Measurements from ENCODE around the gene TMEM115. TPM values are rescaled to one million over a fixed set of nuclear protein-coding genes. Genes with fewer than 3 reads are reported as not detected.

Gene TMEM115
- total and polyA plus RNA-seq, 2 donors (not counting 3 experiments of a cell fraction or from before 2014, with no cell fraction given), result 44.7 to 65.5 TPM

DNA sequence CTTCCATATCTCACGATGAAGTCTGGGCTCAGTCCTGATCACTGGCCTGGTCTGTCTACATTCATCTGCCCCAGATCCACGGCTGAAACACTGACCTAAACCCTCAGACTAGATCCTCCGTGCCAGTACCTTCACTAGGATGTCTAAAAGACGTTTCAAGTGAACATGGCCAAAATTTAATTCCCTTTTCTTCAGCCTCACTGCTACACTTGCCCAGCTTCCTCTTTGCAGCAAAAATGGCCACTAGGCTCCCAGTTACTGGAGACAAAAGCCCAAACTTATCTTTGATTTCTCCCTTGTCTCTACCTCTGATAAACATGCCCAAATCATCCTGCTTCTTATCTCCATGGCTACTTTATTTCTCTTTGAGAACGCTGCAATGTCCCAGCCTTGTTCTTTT, 20.4 kb downstream of the TMEM115 start:
- BruUV-seq (replicated peaks), result no TSS peak
- Histone ChIP-seq H3K79me2 (ENCODE audit: control insufficient read depth, insufficient read depth, low read length) (peaks cover 32% of the 10 kb centered on the region), H3K9ac (replicated peaks; ENCODE audit: extremely low read depth, insufficient read depth, low read length) (no peak overlapping the region), H3K9me1 (replicated peaks; ENCODE audit: control insufficient read depth, extremely low read depth, insufficient read depth, low read length) (no peaks in the 10 kb centered on the region), H3K4me3 (replicated peaks in 1 of 3; ENCODE audit: insufficient read depth in 1 of 3, low read depth in 1 of 3, low read length in 3 of 3) (no peak overlapping the region), H3K36me3 (ENCODE audit: control insufficient read depth in 2 of 2, extremely low read depth in 1 of 2, insufficient read depth in 2 of 2, low read length in 2 of 2) (no peaks in the 10 kb centered on the region), H3K27ac (ENCODE audit: insufficient read depth, low read depth, low read length) (no peak overlapping the region), H3K27me3 (ENCODE audit: control insufficient read depth in 2 of 2, insufficient read depth in 2 of 2, low read length in 2 of 2) (no peaks in the 10 kb centered on the region), H3K4me1 (ENCODE audit: control insufficient read depth, extremely low read depth, insufficient read depth, low read length) (peaks cover 34% of the 10 kb centered on the region), H4K20me1 (replicated peaks; ENCODE audit: control insufficient read depth, extremely low read depth, insufficient read depth, low read length) (no peaks in the 10 kb centered on the region), H3K4me2 (ENCODE audit: insufficient read depth, low read length) (no peak overlapping the region), H2AFZ (ENCODE audit: low read depth, low read length) (no peak overlapping the region), H3K9me3 (replicated peaks; ENCODE audit: control insufficient read depth, insufficient read depth, low read length) (no peaks in the 10 kb centered on the region)
- intact Hi-C loops (cut with micrococcal nuclease), result no loop called here
- TF ChIP-seq GATA2 (IDR thresholded peaks at IDR 0.05; ENCODE audit: insufficient read depth, insufficient read length, low read depth, low read length) (no peak), EZH2 (IDR thresholded peaks at IDR 0.05; ENCODE audit: borderline replicate concordance, low read depth, low read length, severe bottlenecking) (no peak)
- dilution Hi-C loops (cut with MboI; ENCODE audit: extremely low pct_ligation_motif_present, low sequenced_read_pairs), result no loop called here
- no peak for FAIRE-seq
- POLR2A ChIA-PET, result interaction anchor here (6.1 kb wide), 1 partner anchor 17 kb away, joined by 38 read pairs; the partner anchor contains the start of gene HYAL2
- DNase-seq (ENCODE audit: low read depth, low spot score), result no peak
- CTCF ChIA-PET, result interaction anchor here (2.4 kb wide), 1 partner anchor 15 kb away, joined by 6 read pairs; the partner anchor contains the start of gene HYAL2

DNA sequence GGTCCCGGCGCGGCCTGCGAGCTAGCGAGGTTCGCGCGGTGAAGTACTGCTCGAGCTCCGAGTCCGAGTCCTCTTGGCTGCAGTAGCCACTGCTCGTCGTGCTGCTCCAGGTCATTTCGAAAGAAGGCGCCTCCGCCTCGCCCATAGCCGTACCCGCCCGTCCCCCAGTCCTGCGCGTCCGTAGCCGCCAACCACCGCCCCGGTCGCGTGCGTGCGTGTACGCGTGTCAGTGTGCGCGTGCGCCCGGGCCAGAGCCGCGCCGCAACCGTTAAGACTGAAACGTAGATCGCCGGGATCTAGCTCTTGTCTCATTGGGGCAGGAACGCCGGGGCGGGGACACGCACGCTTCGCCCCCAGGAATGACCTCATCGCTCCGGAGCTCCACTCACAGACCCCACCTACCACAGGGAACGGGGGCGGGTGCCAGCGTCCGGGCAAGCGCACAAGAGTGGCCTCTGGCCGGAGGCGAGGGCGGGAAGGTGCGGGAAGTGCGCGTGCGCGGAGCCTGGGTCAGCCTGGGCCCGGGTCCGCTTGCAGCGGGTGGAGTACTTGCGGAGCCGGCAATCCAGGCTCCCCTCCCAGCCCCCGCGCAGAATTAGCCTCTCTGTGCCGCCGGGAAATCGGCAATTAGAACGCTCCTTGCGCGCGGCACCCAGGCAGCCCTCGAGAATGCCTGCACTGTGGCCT, 22.0 kb downstream of the TMEM115 start:
- intact Hi-C loops (cut with micrococcal nuclease), result loop anchor here (1.0 kb wide), 2 partner anchors 9 to 38 kb away; partner anchors contain the start of genes HYAL3, NAA80 and TUSC2
- peak; percentile 99 for FAIRE-seq
- H3K79me2 ChIP-seq (ENCODE audit: control insufficient read depth, insufficient read depth, low read length), result peaks cover 47% of the 10 kb centered on the region

More for the DNA sequence above, 22.0 kb downstream of the TMEM115 start:
- no TSS peak for BruUV-seq (replicated peaks)
- POLR2A ChIA-PET, result interaction anchor here (0.6 to 6.1 kb wide), 3 partner anchors 9 to 29 kb away, joined by 3 to 38 read pairs (median 8); partner anchors contain the start of genes HYAL2 and TUSC2
- H3K36me3 ChIP-seq (ENCODE audit: control insufficient read depth in 2 of 2, extremely low read depth in 1 of 2, insufficient read depth in 2 of 2, low read length in 2 of 2), result no peaks in the 10 kb centered on the region
- no peaks in the 10 kb centered on the region for H4K20me1 ChIP-seq (replicated peaks; ENCODE audit: control insufficient read depth, extremely low read depth, insufficient read depth, low read length)
- CTCF ChIA-PET, result interaction anchor here (0.9 to 5.0 kb wide), 10 partner anchors 9 to 274 kb away, joined by 3 to 66 read pairs (median 8); partner anchors contain the start of genes CISH, CYB561D2, HYAL2 and HYAL3
- H3K9ac ChIP-seq (replicated peaks; ENCODE audit: extremely low read depth, insufficient read depth, low read length), result peak overlapping the region; percentile 92
- TF ChIP-seq POLR2AphosphoS5 (IDR thresholded peaks at IDR 0.05; ENCODE audit: insufficient read depth, low read depth, low read length) (peak; percentile 70), EZH2 (IDR thresholded peaks at IDR 0.05; ENCODE audit: borderline replicate concordance, low read depth, low read length, severe bottlenecking) (no peak), JUN (IDR thresholded peaks at IDR 0.05; ENCODE audit: borderline replicate concordance, insufficient read depth, insufficient read length, low read depth) (peak; percentile 58), MYC (IDR thresholded peaks at IDR 0.05; ENCODE audit: low read depth, low read length) (no peak), POLR2A (IDR thresholded peaks at IDR 0.05; ENCODE audit: low read depth, low read length) (peak; percentile 63)
- TF ChIP-seq, protein P1, sequence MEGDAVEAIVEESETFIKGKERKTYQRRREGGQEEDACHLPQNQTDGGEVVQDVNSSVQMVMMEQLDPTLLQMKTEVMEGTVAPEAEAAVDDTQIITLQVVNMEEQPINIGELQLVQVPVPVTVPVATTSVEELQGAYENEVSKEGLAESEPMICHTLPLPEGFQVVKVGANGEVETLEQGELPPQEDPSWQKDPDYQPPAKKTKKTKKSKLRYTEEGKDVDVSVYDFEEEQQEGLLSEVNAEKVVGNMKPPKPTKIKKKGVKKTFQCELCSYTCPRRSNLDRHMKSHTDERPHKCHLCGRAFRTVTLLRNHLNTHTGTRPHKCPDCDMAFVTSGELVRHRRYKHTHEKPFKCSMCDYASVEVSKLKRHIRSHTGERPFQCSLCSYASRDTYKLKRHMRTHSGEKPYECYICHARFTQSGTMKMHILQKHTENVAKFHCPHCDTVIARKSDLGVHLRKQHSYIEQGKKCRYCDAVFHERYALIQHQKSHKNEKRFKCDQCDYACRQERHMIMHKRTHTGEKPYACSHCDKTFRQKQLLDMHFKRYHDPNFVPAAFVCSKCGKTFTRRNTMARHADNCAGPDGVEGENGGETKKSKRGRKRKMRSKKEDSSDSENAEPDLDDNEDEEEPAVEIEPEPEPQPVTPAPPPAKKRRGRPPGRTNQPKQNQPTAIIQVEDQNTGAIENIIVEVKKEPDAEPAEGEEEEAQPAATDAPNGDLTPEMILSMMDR (IDR thresholded peaks at IDR 0.05; ENCODE audit: extremely low read depth in 1 of 2, insufficient read depth in 1 of 2, low read depth in 1 of 2, low read length in 2 of 2), result no peak
- TF ChIP-seq, protein P2, sequence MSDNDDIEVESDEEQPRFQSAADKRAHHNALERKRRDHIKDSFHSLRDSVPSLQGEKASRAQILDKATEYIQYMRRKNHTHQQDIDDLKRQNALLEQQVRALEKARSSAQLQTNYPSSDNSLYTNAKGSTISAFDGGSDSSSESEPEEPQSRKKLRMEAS (IDR thresholded peaks at IDR 0.05; ENCODE audit: insufficient read depth, insufficient read length), result peak; percentile 51
- peak overlapping the region; percentile 63 for H2AFZ ChIP-seq (ENCODE audit: low read depth, low read length)
- no peaks in the 10 kb centered on the region for H3K9me3 ChIP-seq (replicated peaks; ENCODE audit: control insufficient read depth, insufficient read depth, low read length)
- peak overlapping the region; percentile 95 for H3K27ac ChIP-seq (ENCODE audit: insufficient read depth, low read depth, low read length)
- dilution Hi-C loops (cut with MboI; ENCODE audit: extremely low pct_ligation_motif_present, low sequenced_read_pairs), result no loop called here
- peaks cover 43% of the 10 kb centered on the region for H3K4me1 ChIP-seq (ENCODE audit: control insufficient read depth, extremely low read depth, insufficient read depth, low read length)
- H3K4me3 ChIP-seq (replicated peaks in 1 of 3; ENCODE audit: insufficient read depth in 1 of 3, low read depth in 1 of 3, low read length in 3 of 3), result peak overlapping the region; percentile 85 to 93 (median 90)
- peak overlapping the region; percentile 55 for H3K4me2 ChIP-seq (ENCODE audit: insufficient read depth, low read length)
- no peaks in the 10 kb centered on the region for H3K27me3 ChIP-seq (ENCODE audit: control insufficient read depth in 2 of 2, insufficient read depth in 2 of 2, low read length in 2 of 2)
- DNase-seq (ENCODE audit: low read depth, low spot score), result peak; percentile 99
- no peaks in the 10 kb centered on the region for H3K9me1 ChIP-seq (replicated peaks; ENCODE audit: control insufficient read depth, extremely low read depth, insufficient read depth, low read length)
